Esophagus (tissue), 2 donors: ENCODE measurements around the gene DDX3X. TPM values are rescaled to one million over a fixed set of nuclear protein-coding genes. Genes with fewer than 3 reads are reported as not detected.
"Not testable (repeated sequence)": the region's sequence is repeated elsewhere in the genome, so short reads cannot be mapped to it uniquely, and the experiment has no call there.

Source experiments
- H3K27ac ChIP-seq, 2 donors: one replicate each; pipeline ENCODE4 v1.5.1; 2013; ENCODE audit warnings: low read depth in 2 of 2, mild to moderate bottlenecking in 2 of 2, inconsistent platforms in 1 of 2, low read length in 1 of 2, moderate library complexity in 1 of 2
- H3K27me3 ChIP-seq, 2 donors: one replicate each; pipeline ENCODE4 v1.6.1; 2013; ENCODE audit warnings: low read length in 2 of 2, control low read depth in 1 of 2, mild to moderate bottlenecking in 1 of 2; ENCODE audit not compliant: insufficient read depth in 2 of 2, control insufficient read depth in 1 of 2
- H3K36me3 ChIP-seq, 2 donors: one replicate each; pipeline ENCODE4 v1.6.1; 2013; ENCODE audit warnings: low read length in 1 of 2; ENCODE audit not compliant: control insufficient read depth in 2 of 2, insufficient read depth in 2 of 2
- H3K4me1 ChIP-seq, 2 donors: one replicate each; pipeline ENCODE4 v1.6.1; 2013; ENCODE audit warnings: low read length in 1 of 2; ENCODE audit not compliant: control insufficient read depth in 2 of 2, insufficient read depth in 2 of 2
- H3K4me3 ChIP-seq, 2 donors: one replicate each; pipeline ENCODE4 v1.5.1; 2013; ENCODE audit warnings: low read length in 2 of 2, mild to moderate bottlenecking in 2 of 2, low read depth in 1 of 2, moderate library complexity in 1 of 2
- H3K9me3 ChIP-seq, 2 donors: one replicate each; pipeline ENCODE4 v1.6.1; 2013; ENCODE audit warnings: mild to moderate bottlenecking in 2 of 2, low read depth in 1 of 2, low read length in 1 of 2, moderate library complexity in 1 of 2; ENCODE audit not compliant: control insufficient read depth in 2 of 2, insufficient read depth in 1 of 2
- WGBS, 2 donors: extraction: QIAGEN DNeasy Blood & Tissue Kit; methylation state at CpG; one replicate each; pipeline ENCODE4 v1.1.7; 2013; 5-methylcytosine and 5-hydroxymethylcytosine counted together
- polyA plus RNA-seq, 2 donors: library from polyadenylated mRNA; stranded (reverse); fragments of 200-250 nt; gene quantifications; one replicate each; pipeline ENCODE4 v1.2.3, GENCODE V29; 2013
- donor health status: healthy with polysubstance abuse.
- donor health status: Bipolar disorder and iron deficiency.

DDX3X gene
- polyA plus RNA-seq, 2 donors, result 63.5 to 111 TPM

DNA sequence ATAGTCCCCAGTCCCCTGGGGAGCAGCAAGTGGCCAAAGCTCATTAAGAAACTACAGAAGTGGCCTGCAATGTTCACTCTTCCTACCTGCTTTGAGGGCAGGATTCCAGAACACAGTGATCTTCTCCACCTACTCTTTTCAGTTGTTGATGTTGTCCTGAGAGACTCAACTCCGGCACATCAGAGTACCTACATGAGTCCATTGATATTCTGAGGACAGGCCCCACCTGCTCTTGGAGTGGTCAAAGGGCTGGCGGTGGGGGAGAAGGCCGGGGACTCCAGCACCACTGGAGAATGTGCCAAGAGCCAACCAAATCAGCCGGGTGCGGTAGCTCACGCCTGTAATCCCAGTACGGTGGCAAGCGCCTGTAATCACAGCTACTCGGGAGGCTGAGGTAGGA lies 29.8 kb upstream of the DDX3X start:
- no peaks in the 10 kb centered on the region for H3K9me3 ChIP-seq
- 90 to 95% methylated on average over 9 of the region's 9 CpGs for WGBS, 2 donors
- H3K27ac ChIP-seq, result no peak overlapping the region
- no peaks in the 10 kb centered on the region for H3K27me3 ChIP-seq
- H3K4me3 ChIP-seq, result no peak overlapping the region
- no peaks in the 10 kb centered on the region for H3K4me1 ChIP-seq
- no peaks in the 10 kb centered on the region for H3K36me3 ChIP-seq

DNA sequence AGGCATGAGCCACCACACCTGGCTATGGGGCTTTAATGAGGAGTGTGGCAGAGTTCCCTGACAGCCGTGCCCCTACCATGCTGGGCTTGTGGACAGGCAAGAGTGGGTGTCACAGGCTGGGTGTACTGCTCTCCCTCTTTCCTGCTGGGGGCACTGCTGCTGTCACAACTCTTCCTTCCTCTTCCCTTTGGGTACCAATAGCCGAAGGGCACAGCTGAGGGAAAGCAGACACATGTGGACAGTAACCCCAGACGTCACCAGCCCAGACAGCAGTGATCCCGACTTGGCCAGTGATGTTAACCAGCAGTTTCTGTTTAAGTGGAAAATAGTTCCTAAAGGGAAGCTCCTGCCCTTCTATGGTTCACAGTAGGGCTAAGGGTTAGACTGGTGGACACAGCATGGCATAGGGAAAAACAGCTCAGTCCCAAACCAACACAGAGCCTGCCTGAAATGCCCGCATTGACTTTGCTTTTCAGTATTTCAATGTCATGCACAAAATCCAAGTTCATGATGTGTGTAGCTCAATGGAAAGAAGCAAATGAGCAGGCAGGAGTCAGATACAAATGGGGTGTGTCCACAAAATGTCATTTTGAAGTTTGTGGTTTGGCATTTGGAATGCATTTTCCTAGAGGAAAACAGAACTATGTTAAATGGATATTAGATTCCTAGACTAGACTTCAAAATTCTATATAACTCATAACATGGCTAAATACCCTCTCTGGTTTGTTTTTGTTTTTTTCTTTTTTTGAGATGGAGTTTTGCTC lies 24.9 kb upstream of the DDX3X start:
- Histone ChIP-seq H3K27ac (no peak overlapping the region), H3K27me3 (no peaks in the 10 kb centered on the region), H3K4me3 (no peak overlapping the region), H3K36me3 (no peaks in the 10 kb centered on the region), H3K4me1 (no peaks in the 10 kb centered on the region), H3K9me3 (no peaks in the 10 kb centered on the region)
- 56 to 67% methylated on average over 5 of the region's 5 CpGs for WGBS, 2 donors

DNA sequence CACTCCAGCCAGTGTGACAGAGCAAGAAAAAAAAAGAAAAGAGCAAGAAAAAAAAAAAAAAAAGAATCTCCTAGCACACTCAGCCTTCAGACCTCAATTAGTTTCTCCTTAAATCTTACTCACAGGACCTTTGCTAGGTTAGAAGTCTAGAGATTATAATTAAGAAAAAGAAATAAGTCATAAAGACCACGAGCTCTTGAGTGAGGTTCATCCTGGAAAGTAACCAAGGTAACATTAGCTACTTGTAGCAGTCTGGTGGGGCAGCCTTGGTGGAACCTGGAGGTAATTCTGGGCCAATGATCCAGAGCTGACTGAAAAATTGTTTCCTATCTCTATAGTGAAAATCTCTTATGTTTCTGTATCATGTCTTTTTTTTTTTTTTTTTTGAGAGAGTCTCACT lies 21.2 kb upstream of the DDX3X start:
- H3K27ac ChIP-seq, result no peak overlapping the region
- H3K9me3 ChIP-seq, result no peaks in the 10 kb centered on the region
- 74 to 81% methylated on average over 1 of the region's 1 CpG for WGBS, 2 donors
- no peaks in the 10 kb centered on the region for H3K36me3 ChIP-seq
- H3K27me3 ChIP-seq, result no peaks in the 10 kb centered on the region
- no peaks in the 10 kb centered on the region for H3K4me1 ChIP-seq
- no peak overlapping the region for H3K4me3 ChIP-seq

DNA sequence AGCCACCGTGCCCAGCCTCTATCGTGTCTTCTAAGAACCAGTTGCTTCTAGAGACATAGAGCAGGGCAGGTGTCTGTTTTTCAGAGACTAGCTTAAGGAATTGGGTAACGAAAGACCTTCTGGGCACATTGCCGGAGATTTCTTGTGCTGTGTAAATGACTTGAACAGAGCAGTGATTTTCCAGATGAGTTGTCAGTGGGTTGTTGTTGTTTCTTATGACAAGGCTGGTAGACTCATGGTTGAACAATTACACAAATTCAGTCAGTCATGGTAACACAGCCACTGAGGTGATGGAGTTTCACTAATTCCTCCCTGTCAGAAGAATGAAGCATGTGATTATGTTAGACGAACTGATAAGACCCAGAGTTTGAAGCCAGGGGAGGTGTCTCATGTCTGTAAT lies 20.5 kb upstream of the DDX3X start:
- Histone ChIP-seq H3K4me1 (no peaks in the 10 kb centered on the region), H3K27ac (no peak overlapping the region)
- WGBS, 2 donors, result 88 to 91% methylated on average over 5 of the region's 5 CpGs

DNA sequence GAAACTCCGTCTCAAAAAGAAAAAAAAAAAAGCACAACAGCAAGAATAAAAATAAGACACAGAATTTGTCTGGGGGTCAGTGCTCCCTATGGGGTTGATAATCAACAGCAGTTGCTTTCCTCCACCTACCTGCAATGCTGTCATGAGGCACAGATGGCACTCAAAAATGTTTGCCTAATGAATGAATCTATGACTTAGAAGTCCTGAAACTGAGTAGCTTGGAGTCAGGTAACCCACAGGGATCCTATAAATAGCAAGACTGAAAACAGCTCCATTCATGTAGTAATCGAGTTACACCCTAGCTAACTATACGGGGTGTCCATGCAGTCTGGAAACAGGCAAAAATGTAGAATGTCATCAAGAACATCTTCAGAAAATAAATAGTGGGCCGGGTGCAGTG lies 19.8 kb upstream of the DDX3X start:
- H3K4me3 ChIP-seq, result no peak overlapping the region
- WGBS, 2 donors, result 86 to 89% methylated on average over 4 of the region's 4 CpGs
- H3K27ac ChIP-seq, result no peak overlapping the region
- no peaks in the 10 kb centered on the region for H3K27me3 ChIP-seq
- H3K36me3 ChIP-seq, result no peaks in the 10 kb centered on the region
- H3K9me3 ChIP-seq, result no peaks in the 10 kb centered on the region
- H3K4me1 ChIP-seq, result no peaks in the 10 kb centered on the region

More for the DNA sequence above, 20.5 kb upstream of the DDX3X start:
- Histone ChIP-seq H3K27me3 (no peaks in the 10 kb centered on the region), H3K9me3 (no peaks in the 10 kb centered on the region), H3K36me3 (no peaks in the 10 kb centered on the region), H3K4me3 (no peak overlapping the region)

DNA sequence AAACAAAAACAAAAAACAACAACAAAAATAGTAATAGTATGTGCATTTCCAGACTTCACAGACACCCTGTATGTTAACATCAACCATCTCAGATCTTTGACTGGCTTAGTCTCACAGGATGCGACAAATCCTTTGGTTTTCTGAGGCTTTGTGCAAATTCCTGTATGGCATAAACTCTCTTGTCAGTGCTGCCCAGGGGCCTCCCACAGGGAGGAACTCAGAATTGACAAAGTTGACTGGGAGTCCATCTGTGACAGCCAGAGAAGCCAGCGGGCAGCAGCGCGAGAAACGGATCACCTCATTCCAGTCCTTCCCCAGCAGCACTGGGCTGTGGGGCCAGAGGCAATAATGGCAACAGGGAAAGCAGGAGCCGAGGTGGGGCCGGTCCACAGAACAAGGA lies 19.1 kb upstream of the DDX3X start:
- WGBS, 2 donors, result 87 to 90% methylated on average over 7 of the region's 7 CpGs
- no peaks in the 10 kb centered on the region for H3K36me3 ChIP-seq
- H3K4me1 ChIP-seq, result no peaks in the 10 kb centered on the region
- no peak overlapping the region for H3K27ac ChIP-seq
- no peaks in the 10 kb centered on the region for H3K9me3 ChIP-seq
- no peaks in the 10 kb centered on the region for H3K27me3 ChIP-seq
- H3K4me3 ChIP-seq, result no peak overlapping the region

DNA sequence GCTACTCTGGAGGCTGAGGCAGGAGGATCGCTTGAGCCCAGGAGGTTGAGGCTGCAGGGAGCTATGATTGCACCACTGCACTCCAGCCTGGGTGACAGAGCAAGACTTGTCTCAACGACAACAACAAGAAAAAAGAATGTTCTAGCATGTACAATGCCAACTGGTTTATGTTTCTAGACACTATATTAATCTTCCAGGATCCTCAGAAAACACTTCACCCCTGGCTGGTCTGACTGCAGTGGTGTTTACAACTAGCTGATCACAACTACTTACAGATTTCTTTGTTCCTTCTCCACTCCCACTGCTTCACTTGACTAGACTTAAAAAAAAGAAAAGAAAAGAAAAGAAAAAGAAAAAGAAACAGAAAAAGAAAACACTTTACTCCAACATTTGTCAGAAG lies 17.7 kb upstream of the DDX3X start:
- not testable (repeated sequence) for H3K4me3 ChIP-seq, H3K4me1 ChIP-seq, H3K9me3 ChIP-seq, H3K36me3 ChIP-seq, H3K27me3 ChIP-seq, H3K27ac ChIP-seq
- 53 to 76% methylated on average over 2 of the region's 2 CpGs for WGBS, 2 donors

DNA sequence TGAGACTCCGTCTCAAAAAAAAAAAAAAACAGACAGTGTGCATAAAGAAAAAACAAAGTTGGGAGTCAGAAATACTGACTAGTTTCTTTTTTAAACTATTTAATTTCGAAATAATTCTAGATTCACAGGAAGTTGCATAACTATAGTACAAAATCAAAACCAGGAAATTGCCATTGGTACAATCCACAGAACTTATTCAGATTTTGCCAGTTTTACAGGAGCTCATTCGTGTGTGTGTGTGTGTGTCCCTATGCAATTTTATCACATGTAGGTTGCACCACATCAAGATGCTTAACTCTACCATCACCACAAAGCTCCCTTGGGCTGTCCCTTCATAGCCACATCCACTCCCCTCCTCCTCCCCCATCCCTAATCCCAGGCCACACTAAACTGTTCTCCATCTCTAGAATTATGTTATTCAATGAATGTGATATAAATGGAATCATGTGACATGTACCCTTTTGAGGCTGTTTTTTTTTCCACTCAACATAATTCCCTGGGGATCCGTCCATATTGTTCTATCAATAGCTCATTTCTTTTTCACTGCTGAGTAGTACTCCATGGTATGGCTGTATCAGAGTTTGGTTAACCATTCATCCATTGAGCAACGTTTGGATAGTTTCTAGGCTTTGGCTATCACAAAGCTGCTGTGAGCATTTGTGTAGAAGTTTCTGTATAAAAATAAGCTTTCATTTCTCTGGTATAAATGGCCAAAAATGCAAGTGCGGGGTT lies 16.3 kb upstream of the DDX3X start:
- no peaks in the 10 kb centered on the region for H3K4me1 ChIP-seq
- H3K27ac ChIP-seq, result no peak overlapping the region
- WGBS, 2 donors, result 83 to 87% methylated on average over 6 of the region's 6 CpGs
- no peaks in the 10 kb centered on the region for H3K27me3 ChIP-seq
- no peaks in the 10 kb centered on the region for H3K36me3 ChIP-seq
- no peak overlapping the region for H3K4me3 ChIP-seq
- no peaks in the 10 kb centered on the region for H3K9me3 ChIP-seq

DNA sequence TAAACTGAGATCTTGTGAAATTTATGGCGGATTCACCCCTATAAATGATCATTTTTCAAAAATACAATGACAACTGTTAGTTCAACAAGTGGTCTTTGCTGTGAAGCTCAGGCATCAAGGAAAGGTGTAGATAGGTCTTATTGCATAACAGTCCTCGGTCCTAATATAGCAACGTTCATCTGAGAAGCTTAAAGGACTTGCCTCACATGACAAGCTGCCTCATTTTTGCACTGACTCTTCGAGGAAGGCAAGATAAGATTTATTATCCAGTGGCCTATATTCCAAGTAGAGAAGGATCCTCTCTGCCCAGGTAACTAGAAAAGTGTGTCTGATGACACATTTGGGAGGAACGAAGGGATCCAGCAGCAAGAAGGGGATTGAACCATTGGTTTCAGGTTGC lies 13.6 kb upstream of the DDX3X start:
- H3K4me3 ChIP-seq, result no peak overlapping the region
- no peaks in the 10 kb centered on the region for H3K27me3 ChIP-seq
- no peak overlapping the region for H3K27ac ChIP-seq
- no peaks in the 10 kb centered on the region for H3K36me3 ChIP-seq
- no peaks in the 10 kb centered on the region for H3K4me1 ChIP-seq
- H3K9me3 ChIP-seq, result no peaks in the 10 kb centered on the region
- WGBS, 2 donors, result 85 to 86% methylated on average over 5 of the region's 5 CpGs
